GM18861 (cell line): ENCODE measurements around the gene FBXO33.

Experiments used
- ATAC-seq: cut with Tn5 transposase; IDR thresholded peaks from one replicate; pipeline ENCODE4 v1.9.1; 2021; ENCODE audit not compliant: unreplicated experiment

Gene FBXO33, protein sequence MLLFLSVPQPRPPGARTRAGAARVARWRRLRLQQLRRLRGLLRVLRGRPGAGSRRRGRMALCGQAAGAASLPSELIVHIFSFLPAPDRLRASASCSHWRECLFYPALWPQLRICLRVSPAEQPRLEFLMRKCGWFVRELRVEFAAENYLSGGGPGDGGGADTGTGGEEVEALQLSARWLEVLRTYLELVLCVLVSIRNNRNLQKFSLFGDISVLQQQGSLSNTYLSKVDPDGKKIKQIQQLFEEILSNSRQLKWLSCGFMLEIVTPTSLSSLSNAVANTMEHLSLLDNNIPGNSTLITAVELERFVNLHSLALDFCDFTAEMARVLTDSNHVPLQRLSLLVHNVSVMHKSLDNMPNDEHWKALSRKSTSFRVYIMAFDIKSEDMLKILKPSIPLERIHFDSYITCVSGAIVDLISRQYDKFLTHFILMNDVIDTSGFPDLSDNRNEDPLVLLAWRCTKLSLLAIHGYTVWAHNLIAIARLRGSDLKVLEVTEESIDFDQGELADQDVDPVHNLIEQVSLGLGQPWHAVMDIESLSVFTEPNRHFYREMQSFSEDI

GRCh38 chr14:39432179-39432618 is at the start of gene FBXO33:
Gene FBXO33 (minus strand): TSS chr14:39432433. CDS start chr14:39432162, 271 bp downstream.
- peak; percentile 72 for ATAC-seq

DNA sequence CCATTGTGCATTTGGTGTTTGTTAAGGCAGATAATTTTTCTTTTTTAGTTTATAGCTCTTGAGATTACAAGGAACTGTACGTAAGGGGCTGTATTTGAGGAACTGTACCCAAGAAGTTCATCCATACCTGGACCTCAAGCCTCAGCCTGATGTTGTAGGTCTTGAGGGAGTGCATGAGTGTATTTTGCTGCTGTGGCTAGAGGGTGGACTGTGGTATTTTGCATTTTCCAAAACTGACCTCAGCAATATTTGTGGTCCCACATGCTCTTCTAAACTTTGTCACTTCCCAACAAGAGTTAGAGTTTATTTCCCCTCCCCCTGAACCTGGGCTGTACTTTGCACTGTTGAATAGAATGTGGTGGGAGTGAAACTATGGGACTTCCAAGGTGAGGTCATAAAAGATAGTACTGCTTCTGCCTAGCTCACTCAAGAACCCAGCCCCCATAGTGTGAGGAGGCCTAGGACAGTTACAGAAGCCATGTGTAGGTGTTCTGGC is 42.2 kb upstream of the FBXO33 start:
- peak; percentile 59 for ATAC-seq

- ATAC-seq: no peak
These were observed 39.8 kb upstream of the FBXO33 start for GRCh38 chr14:39472078-39472477.

DNA sequence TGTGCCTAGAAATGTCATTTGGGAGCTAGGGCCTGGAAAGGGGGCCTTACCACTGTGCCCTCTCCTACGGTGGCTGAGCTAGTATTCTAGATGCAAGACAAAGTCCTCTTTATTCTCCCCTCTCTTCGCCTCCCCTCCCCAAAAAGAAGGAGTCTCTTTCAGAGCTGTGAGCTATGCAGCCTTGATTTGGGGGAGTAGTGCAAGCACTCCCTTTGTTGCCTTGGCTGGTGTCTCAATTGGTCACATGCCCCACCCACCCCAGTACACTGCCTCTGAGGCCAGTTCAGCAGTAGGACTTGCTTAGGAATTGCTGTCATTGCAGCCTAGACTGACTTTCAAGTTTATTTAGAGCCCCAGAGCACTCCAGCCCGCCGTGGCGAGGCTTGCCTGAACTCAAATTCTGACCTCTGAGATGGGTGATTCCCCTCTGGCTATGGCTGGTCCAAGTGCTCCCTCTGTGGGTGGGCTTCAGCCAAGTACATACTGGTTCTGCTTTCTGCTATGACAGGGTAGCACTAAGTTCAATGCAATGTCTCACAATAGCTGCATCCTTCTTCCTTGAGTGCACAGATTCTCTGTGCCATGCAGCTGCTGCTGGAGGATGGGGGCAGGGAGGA is 37.0 kb upstream of the FBXO33 start:
- peak; percentile 98 for ATAC-seq

DNA sequence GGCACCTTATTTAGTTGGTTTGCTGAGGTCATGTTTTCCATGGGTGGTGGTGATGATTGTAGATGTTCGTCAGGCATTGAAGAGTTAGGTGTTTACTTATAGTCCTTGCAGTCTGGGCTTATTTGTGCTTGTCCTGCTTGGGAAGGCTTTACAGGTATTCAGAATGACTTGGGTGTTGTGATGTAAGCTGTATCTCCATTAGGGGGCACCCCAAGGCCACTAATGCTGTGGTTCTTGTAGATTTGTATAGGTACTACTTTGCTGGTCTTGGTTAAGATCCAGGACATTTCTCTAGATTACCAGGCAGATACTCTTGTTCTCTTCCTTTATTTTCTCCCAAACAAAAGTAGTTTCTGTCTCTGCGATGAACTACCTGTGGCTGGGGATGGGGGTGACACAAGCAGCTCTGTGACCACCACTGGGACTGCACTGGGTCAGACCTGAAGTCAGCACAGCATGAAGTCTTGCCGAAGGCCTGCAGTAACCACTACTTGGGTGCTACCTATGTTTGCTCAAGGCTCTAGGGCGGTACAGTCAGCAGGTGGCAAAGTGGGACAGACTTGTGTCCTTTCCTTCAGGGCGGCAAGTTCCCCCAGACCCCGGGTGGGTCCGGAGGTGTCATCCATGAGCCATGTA is 35.8 kb upstream of the FBXO33 start:
- no peak for ATAC-seq

GRCh38 chr14:39459795-39460478 is 27.7 kb upstream of the FBXO33 start:
- ATAC-seq: no peak

- ATAC-seq: no peak
These were observed 24.5 kb upstream of the FBXO33 start for GRCh38 chr14:39456702-39457250.

DNA sequence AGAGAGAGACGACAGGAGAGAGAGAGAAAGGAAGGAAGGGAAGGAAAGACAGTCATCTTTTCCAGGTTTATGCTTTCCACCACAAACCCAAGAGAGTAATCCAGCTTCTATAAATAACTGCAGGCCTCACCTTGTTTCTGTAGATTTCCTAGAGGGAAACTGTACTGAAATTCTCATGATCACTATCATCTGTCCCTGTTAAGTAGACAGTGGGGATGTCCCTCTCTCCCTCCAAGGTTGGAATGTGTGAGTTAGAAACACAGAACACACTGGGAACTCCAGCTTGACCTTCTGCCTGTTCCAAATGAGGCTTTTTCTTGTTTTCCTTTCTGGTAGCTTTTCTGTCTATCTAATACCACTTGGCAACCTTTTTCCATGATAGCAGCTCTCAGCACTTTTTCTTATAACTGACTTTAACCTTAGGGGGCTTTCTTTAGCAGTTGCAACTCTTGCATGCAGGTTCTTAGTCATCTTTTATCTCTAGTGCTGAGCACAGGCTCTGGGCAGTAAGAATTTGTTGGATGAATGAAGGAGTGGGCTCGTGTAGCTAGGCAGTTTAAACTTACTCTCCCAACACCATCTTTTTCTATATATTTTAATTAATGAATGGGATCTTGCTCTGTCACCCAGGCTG is 22.8 kb upstream of the FBXO33 start:
- ATAC-seq: no peak

DNA sequence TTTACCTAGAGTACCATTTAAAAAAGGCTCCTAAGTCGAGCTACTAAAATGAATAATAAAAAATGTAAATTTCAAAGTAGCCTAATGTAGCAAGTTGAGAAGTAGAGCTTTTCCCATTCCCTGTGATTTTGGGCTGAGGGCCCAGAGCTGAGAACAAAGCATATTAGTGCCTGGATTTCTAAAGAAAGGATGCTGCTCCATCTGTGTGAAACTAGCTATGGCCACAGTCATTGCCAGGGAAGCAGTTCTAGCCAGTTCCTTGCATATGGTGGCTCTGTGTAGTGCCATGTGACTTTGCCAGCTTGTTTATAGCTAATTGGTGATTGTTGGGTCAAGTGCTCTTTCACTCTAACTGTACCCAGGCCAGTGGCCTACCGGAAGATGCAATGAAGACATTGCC is 20.4 kb upstream of the FBXO33 start:
- no peak for ATAC-seq

- peak; percentile 38 for ATAC-seq
These were observed 19.6 kb upstream of the FBXO33 start for GRCh38 chr14:39451811-39452210.

GRCh38 chr14:39447175-39447661 is 15.0 kb upstream of the FBXO33 start:
- ATAC-seq: no peak

GRCh38 chr14:39446131-39446744 is 14.0 kb upstream of the FBXO33 start:
- peak; percentile 47 for ATAC-seq

GRCh38 chr14:39442293-39442692 is 10.1 kb upstream of the FBXO33 start:
- no peak for ATAC-seq

GRCh38 chr14:39441805-39442204 is 9.6 kb upstream of the FBXO33 start:
- no peak for ATAC-seq

GRCh38 chr14:39440975-39441374 is 8.7 kb upstream of the FBXO33 start:
- ATAC-seq: no peak

- no peak for ATAC-seq
These were observed 3.0 kb upstream of the FBXO33 start for GRCh38 chr14:39435241-39435640.

GRCh38 chr14:39434401-39434800 is 2.2 kb upstream of the FBXO33 start:
- ATAC-seq: no peak

DNA sequence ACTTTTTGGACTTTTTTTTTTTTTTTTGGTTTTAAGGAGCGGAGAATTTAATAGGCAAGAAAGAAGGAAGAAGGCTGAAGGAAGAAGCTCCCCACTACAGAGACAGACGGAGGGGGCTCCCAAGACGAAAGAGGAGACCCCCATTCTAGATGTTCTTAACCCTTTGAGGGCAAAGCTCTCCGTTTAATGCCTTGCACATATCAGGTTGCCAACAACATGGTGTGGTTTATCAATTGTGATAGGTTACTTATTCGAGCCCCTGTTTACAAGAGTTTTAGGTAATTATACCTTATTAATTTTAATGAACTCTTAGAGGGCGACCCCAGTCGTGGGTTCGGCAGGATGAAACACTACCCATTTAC is 1.2 kb upstream of the FBXO33 start:
- no peak for ATAC-seq

DNA sequence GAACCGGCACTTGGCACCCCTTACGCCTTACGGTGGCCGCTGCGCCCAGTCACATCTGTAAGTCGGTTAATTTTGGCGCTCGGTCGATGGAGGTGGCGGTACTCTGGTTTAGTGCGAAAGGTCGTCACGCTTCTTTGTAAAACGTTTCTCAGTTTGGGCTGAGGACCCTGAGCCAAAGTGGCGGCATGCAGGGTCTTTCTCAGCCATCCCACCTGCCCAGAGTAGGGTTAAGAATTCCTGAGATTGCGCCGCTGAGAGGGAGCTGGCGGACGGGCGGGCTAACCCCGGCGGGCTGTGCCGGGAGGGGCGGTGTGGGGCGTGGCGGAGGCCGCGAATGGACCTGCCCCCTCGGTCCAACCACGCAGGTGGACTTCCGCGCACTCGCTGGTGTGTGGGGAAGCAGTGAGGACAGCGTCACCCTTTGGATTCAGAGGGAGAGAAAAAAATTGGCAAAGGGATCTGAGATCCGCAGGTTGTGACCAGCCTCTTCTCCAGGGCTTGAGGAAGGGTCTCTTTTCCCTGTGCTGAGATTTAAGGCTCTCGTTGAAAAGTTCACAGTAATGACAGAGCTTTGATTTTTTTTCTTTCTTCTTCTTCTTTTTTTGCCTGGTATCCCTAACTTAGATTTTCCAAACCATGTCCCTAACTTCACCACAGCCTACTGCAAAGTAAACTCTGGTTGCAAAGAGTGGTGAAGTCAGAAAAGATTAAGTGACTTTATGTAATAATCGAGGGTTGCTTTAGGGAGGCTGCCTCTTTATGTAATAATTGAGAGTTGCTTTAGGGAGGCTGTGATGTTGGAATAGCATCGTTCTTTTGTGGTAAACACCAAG is 602 bp upstream of the FBXO33 start:
- peak; percentile 48 for ATAC-seq
